Transverse colon (tissue), 4 donors: ENCODE measurements around the gene ZNF664. TPM values are rescaled to one million over a fixed set of nuclear protein-coding genes. Genes with fewer than 3 reads are reported as not detected.

Experiments
- DNase-seq: peaks from one replicate; pipeline ENCODE4 v3.0.0-alpha.2; 2019
- H3K27ac ChIP-seq, 4 donors: fragments of 200-600 bp; sonication (generic); 2 replicates each; pipeline ENCODE4 v1.5.1; 2016 to 2018; ENCODE audit warnings: inconsistent platforms in 4 of 4
- H3K27me3 ChIP-seq: fragments of 200-600 bp; sonication (generic); 2 replicates; pipeline ENCODE4 v1.5.1; 2017; ENCODE audit warnings: inconsistent platforms
- H3K36me3 ChIP-seq, 4 donors: fragments of 200-600 bp; sonication (generic); 2 replicates each; pipeline ENCODE4 v1.5.1; 2017 to 2019; ENCODE audit warnings: inconsistent platforms in 4 of 4
- H3K4me1 ChIP-seq, 4 donors: fragments of 200-600 bp; sonication (generic); 2 replicates each; pipeline ENCODE4 v1.5.1; 2017 to 2020; ENCODE audit warnings: inconsistent platforms in 4 of 4
- H3K4me3 ChIP-seq, 4 donors: fragments of 200-600 bp; sonication (generic); 1 replicate in 1 of 4; 2 replicates in 3 of 4; pipeline versions ENCODE4 v1.5.1 to v1.6.1; 2017 to 2019; ENCODE audit warnings: inconsistent platforms in 4 of 4
- H3K9me3 ChIP-seq, 2 donors: fragments of 200-600 bp; sonication (generic); 2 replicates each; pipeline ENCODE4 v1.5.1; 2017 to 2019; ENCODE audit warnings: inconsistent platforms in 2 of 2
- CTCF ChIP-seq, 5 experiments: fragments of 200-600 bp in 3 of 5; fragments of 450-650 bp in 2 of 5; sonication (generic) in 3 of 5; IDR thresholded peaks; 1 replicate in 2 of 5; 2 replicates in 3 of 5; pipeline ENCODE4 v1.5.1; 2016 to 2017; ENCODE audit warnings: antibody characterized with exemption in 5 of 5, inconsistent platforms in 3 of 5, mild to moderate bottlenecking in 2 of 5, moderate library complexity in 1 of 5
- EP300 ChIP-seq: sonication (generic); formaldehyde crosslinking; IDR thresholded peaks from one replicate; pipeline ENCODE4 v1.6.1; 2017; ENCODE audit warnings: antibody characterized with exemption, low read depth
- POLR2A ChIP-seq: fragments of 450-650 bp; IDR thresholded peaks from one replicate; pipeline ENCODE4 v1.6.1; 2016; ENCODE audit warnings: antibody characterized with exemption, mild to moderate bottlenecking, moderate library complexity
- POLR2AphosphoS5 ChIP-seq, 3 donors: sonication (generic); formaldehyde crosslinking; IDR thresholded peaks; one replicate each; pipeline ENCODE4 v1.6.1; 2016; ENCODE audit warnings: antibody characterized with exemption in 3 of 3
- WGBS, 2 donors: methylation state at CpG; one replicate each; pipeline ENCODE4 v1.1.5; 2018; ENCODE audit warnings: low coverage in 1 of 2; 5-methylcytosine and 5-hydroxymethylcytosine counted together
- in situ Hi-C, 4 donors: fragments of 200-750 bp; cut with MboI; loops; one replicate each; pipeline versions ENCODE4 v1.15.0 to v1.15.1; 2017; ENCODE audit warnings: low sequenced_read_pairs in 3 of 4, low pct_ligation_motif_present in 1 of 4, low pct_unique_long_range_greater_than_20kb in 1 of 4
- intact Hi-C: fragments of 100-400 bp; cut with DNase I; formaldehyde crosslinking; loops from one replicate; pipeline ENCODE4 v1.15.1; 2023; ENCODE audit warnings: low total_unique reads
- total RNA-seq, 4 donors: library from RNA; depleted of rRNA; stranded (reverse); fragments of >200 nt; gene quantifications; one replicate each; pipeline ENCODE4 v1.1.0, GENCODE V29; 2016

ZNF664 gene
- total RNA-seq, 4 donors from 2014 or later, result 84.4 to 144 (median 103) TPM

GRCh38 chr12:124015494-124016461 is 42.8 kb downstream of the ZNF664 start:
- Histone ChIP-seq H3K4me1 (peaks cover 0 to 5% (median 0%) of the 10 kb centered on the region in 4 donors), H3K9me3 (no peaks in the 10 kb centered on the region), H3K27me3 (no peaks in the 10 kb centered on the region), H3K36me3 (peaks cover 0 to 21% (median 8%) of the 10 kb centered on the region in 4 donors), H3K4me3 (no peak overlapping the region), H3K27ac (no peak overlapping the region)
- intact Hi-C loops (no loop called here), in situ Hi-C loops (no loop called here)
- 90 to 93% methylated on average over 4 to 12 of the region's 13 CpGs for WGBS, 2 donors
- no peak for TF ChIP-seq EP300
- no peak for TF ChIP-seq POLR2A
- TF ChIP-seq POLR2AphosphoS5 (IDR thresholded peaks at IDR 0.05), result no peak
- no peak for TF ChIP-seq CTCF (IDR thresholded peaks at IDR 0.05)
- no peak for DNase-seq

- TF ChIP-seq EP300 (no peak), POLR2AphosphoS5 (IDR thresholded peaks at IDR 0.05) (no peak), CTCF (IDR thresholded peaks at IDR 0.05) (no peak), POLR2A (no peak)
- DNase-seq, result no peak
- Histone ChIP-seq H3K9me3 (no peaks in the 10 kb centered on the region), H3K27me3 (no peaks in the 10 kb centered on the region), H3K36me3 (peaks cover 0 to 11% (median 5%) of the 10 kb centered on the region in 4 donors), H3K27ac (no peak overlapping the region), H3K4me1 (peaks cover 0 to 9% (median 0%) of the 10 kb centered on the region in 4 donors), H3K4me3 (no peak overlapping the region)
- in situ Hi-C loops, result no loop called here
- 89 to 100% methylated on average over 2 of the region's 2 CpGs for WGBS, 2 donors
- intact Hi-C loops, result no loop called here
Measured at GRCh38 chr12:124017064-124017463, 44.0 kb downstream of the ZNF664 start.

GRCh38 chr12:124018539-124018938 is 45.5 kb downstream of the ZNF664 start:
- no peak overlapping the region for H3K27ac ChIP-seq
- in situ Hi-C loops, result no loop called here
- 86% methylated on average over 2 of the region's 2 CpGs; no CpG with 5 or more reads in 1 of the 2 donors for WGBS, 2 donors

More at GRCh38 chr12:124018539-124018938, 45.5 kb downstream of the ZNF664 start:
- intact Hi-C loops, result no loop called here
- H3K4me3 ChIP-seq, result no peak overlapping the region
- no peaks in the 10 kb centered on the region for H3K9me3 ChIP-seq
- DNase-seq, result no peak
- H3K27me3 ChIP-seq, result no peaks in the 10 kb centered on the region
- TF ChIP-seq POLR2AphosphoS5 (IDR thresholded peaks at IDR 0.05) (no peak), POLR2A (no peak), CTCF (IDR thresholded peaks at IDR 0.05) (no peak), EP300 (no peak)
- H3K36me3 ChIP-seq, result no peaks in the 10 kb centered on the region
- peaks cover 0 to 9% (median 0%) of the 10 kb centered on the region in 4 donors for H3K4me1 ChIP-seq
